Daoy (cell line): ENCODE data around the gene GRID1. TPM values are rescaled to one million over a fixed set of nuclear protein-coding genes. Genes with fewer than 3 reads are reported as not detected.

Source experiments
- DNase-seq: peaks from one replicate; pipeline ENCODE4 v3.0.0-alpha.2; 2015; ENCODE audit warnings: low read depth
- total RNA-seq: library from RNA; depleted of rRNA; stranded (reverse); fragments of >200 nt; shearing (Covaris generic); gene quantifications from 2 replicates; pipeline ENCODE4 v1.2.3, GENCODE V29; 2014

The GRID1 gene
- total RNA-seq, 1 experiment from 2014 or later, result not detected

DNA sequence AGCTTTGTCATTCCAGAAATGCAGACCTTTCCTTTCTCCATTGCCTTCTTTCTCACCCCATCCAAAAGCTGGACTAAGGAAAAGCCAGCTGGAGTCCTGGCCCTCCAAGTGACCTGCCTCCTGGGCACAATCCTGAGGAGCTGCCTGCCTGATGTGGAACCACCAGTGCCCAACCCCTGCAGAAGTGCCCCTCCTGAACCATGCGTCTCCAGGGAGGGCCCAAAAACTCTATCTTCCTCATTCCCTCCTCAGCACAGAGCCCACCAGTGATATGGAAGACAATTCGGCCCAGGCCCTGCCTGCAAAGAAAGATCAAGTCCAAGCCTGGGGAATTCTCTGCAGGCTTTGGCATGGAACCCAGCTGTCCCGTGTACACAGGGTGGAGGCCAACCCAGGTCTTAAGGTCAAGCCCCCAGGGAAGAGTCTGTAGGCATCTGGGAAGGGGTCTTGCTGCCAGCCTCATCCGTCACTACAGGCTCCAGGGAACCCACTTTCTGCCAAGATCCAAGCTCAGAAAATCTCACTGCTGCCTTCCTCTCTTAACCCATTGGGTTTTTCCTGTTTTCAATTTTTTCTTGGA, 3.5 kb upstream of the GRID1 start:
- DNase-seq, result no peak

DNA sequence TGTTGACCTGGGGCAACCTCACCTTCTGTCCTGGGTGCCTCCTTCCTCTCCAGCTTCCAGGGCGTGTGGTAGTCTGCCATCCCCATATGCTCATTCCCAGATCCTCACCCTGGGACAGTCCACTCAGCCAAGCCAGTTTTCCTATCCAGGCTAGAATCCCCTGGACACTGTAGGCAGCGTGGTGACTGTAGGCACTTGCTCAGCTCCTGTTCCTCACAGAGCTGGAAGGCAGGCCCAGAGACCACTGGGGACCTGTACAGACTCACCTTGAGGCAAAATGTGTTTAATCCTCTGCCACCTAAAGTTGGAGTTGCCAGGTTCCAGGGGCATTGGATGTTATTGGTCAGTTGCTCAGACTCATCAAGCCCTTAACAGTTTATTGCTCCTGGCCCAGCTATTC, 2.4 kb upstream of the GRID1 start:
- DNase-seq, result no peak

DNA sequence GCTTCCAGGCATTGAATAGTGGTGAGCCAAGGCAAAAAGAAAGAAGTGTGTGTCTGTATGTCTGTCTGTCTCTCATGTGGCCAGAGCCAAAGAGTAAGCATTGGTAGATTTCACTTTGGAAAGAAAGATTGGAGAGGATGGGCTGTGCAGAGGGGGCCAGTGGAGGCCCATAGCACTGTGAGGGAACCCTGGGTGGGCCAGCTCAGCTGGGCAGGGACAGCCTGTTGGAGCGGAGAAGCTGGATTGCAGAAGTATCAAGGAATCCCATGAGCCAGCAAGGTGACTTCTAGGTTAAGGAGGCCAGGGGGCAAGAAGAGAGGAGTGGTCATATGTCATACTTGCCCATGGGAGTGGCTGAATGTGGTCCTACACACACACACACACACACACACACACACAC, 1.5 kb upstream of the GRID1 start:
- no peak for DNase-seq

DNA sequence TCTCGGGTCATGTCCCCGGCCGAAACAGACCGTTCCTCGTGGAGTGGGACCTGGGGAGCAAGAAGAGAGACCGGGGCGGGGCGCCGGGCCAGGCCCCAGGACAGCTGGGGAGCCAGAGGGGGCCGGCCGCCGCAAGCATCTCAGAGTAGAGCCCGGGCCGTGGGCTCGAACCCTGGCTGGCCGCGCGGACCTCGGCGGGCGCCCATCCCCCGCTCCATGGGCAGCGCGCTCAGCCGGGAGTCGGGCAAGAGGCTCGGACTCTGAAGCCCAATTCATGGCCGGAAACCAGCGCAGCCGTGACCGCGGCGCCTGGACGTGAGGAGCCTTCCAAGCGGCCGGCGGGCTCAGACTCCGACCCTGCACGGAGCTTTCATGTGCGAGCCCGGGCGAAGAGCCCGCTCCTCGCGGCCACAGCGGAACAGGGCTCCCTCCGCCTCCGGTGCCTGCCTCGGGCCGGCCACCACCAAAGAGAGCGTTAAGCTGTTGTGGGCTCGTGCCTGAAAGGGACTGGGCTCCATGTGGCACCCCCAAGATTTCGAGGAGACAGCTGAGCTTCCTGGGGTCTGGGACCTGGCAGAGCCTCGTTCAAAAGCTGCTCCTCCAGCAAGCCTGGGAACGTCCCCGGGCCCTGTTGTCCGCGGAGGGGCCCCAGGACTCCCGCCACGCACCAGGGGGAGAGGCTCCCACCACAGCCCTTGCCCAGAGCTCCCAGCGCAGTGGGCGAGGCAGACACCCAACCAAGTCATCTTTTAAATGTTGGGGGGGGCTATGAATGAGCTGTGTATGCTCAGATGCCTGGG, 757 bp upstream of the GRID1 start:
- DNase-seq, result no peak

DNA sequence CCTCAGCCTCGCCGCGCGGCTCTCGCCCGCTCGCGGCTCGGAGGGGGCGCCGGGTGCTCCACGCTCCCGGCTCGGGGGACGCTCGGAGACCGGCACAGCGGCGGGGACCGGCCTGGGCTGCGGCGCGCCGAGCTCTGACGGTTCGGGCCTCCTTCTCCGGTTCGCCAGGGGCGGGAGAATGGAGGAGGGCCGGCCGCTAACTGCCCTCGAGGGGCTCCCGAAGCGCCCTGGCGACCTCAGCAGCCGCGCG, 232 bp upstream of the GRID1 start:
- DNase-seq, result no peak

DNA sequence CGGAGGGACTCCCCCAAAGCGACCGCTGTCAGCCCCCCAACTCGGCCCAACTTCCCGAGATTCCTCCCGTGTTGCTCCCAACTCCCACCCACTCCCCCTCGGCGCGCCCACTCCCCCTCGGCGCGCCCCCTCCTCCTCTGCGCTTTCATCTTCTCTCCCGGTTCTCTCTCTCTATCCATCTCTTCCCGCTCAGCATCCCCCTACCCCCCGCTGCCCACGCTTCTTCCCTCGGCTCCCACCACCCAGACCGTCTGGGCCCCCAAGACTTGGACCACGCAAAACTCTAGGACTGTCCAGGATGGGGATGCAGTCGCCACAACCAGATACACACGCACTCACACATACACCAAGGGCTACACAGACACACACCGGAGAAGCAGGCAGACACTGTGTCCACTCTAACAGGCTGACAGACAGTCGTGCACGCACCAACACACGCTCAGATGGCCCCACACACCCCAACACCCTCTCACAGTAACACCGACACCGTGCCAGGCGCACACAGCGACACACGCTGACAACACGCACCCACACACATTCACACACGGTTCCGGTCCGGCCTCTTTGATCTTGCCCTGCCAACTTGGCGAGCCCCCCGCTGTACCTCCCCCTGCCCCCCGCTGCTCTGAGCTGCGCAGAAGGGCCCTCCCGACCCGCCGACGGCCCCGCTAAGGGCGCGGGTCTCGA, 1.1 kb downstream of the GRID1 start:
- DNase-seq, result no peak

DNA sequence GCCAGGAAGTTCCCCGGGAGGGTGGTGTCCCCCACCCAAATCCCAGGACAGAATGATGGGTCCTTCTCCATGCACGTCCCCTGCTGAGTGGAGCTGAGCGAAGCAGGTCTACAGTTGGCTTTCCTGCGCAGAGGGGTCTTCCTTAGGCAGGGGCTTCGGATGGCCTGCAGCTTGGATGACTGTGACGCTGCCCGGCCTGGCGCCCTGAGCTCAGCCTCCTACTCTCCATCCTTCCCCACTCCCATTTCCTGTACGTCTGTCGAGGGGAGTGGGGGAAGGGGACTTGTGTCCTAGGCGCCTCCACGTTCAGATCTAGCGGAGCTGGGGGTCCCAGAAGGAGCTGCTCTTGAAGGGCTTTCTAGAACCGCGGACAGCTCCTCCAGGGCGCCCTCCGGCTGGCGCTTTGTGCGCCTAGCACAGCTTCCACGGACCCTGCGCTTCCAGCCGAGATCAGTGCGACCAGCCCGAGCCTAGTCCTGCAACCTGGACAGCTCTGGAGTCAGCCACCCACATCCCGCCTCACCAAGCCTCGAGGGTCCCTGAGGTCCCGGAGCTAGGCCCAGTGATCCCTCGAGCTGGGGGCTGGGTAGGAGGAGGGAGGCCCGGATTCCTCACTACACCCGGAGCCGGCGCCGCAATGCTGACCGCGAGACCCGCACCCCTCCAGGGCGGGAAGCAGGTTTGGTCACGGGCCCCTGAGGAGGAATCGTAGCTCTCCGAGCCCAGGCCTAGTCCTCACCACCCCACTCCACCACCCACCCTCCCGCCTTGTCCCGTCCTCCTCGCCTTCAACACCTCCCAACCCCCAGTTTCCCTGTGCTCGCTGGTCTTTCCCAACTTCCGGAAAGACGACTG, 1.9 kb downstream of the GRID1 start:
- DNase-seq, result no peak

DNA sequence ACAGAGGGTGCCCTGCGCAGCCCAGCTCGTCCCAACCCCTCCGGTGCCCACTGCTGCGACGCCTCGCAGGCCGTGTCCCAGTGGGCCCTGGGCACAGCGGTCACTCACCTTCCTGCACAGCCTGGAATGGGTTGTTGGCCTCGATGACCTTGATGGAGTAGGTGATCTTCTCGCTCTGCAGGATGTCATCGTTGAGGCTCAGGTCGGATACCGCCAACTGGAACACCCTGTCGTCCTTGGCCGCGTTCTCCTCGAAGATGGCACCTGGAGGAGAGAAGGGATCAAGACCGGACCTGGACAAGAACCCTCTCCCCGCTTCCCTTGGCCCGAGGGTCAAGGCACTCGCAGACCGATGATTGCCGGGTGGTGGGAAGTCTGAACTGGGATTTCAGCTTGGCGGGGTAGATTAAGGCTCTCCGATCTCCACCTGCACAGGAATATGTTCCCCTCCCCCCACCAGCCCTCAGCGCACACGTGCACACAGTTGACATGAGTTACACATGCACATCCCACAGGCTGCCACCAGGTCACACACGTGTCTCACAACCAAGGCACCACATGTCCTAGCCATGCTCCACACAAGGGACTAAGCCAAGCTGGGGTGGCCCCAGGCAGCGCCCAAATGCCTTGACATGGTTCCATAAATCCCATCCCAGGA, 2.6 kb downstream of the GRID1 start:
- no peak for DNase-seq

DNA sequence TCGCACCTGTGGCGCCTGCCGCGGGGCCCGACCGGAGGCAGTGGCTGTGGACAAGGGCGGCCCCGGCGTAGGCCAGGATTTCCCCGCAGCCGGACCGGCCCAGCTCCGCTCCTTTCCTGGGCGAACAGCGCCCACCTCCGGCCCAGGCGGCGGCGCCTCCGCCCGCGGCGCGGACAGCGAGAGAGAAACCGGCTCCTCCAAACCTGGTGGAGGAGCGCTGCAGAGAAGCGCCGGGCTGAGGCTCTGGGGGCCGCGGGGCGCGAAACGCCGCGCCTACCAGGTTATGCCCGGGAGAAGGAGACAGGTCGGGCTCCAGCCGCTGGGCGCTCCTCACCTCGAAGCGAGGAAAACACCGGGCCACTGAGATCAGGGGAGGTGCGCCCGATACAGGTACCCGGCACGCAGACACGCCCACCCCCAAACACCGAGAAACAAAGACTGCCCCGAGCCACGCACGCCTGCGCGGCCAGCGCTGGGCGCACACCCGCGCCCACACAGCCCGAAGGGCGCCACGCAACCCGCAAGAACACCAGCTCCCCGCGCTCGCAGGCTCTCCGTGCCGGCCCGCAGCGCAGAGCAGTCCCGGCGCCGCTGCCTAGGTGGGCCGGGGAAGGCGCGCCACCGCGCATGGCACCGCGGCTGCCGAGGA, 3.3 kb downstream of the GRID1 start:
- no peak for DNase-seq

DNA sequence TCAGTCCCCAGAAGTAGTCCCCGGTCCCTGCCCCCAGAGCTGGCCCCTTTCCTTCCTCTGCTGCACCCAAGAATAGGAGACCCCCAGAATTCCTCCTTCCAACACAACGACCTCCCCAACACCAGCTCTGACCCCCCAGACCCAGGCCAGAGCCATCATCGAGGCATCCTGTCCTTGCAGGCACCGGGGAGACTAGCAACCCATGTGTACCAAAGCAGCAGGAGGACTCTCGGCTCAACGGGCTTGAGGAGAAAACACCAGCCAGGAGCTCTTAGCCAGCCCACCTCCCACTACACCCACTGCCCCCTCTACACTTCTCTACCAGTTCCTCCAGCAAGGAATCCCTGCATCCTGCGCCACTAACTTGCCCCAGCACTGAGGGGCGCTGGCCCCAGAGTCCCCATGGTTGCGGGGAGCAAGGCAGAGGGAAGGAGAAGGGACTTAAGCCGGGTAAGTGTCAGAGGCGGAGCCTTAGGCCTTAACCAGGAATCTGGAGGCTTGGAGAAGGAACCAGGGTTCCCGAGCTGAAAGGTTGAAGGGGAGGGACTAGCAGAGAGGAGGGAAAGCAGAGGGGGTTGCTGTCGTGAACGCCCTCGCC, 3.9 kb downstream of the GRID1 start:
- no peak for DNase-seq

DNA sequence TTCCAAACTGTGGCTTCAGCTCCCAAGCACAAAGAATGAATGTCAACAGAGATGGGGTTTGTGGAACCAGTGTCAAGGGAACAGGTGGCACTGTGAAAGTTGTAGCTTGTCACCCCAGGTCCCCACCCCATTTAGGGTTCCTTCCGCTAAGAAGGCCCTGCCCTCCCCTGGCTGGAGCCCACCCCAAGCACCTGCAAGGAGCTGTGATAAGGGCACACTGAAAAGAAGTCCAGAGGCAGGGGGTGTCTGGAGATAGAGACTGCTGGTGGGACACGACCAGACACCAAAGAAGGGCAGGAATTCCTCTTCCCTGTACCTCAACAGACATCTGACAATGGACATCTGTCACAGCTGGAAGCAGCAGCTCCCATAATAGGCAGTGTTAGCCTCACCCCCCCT, 4.5 kb downstream of the GRID1 start:
- no peak for DNase-seq

DNA sequence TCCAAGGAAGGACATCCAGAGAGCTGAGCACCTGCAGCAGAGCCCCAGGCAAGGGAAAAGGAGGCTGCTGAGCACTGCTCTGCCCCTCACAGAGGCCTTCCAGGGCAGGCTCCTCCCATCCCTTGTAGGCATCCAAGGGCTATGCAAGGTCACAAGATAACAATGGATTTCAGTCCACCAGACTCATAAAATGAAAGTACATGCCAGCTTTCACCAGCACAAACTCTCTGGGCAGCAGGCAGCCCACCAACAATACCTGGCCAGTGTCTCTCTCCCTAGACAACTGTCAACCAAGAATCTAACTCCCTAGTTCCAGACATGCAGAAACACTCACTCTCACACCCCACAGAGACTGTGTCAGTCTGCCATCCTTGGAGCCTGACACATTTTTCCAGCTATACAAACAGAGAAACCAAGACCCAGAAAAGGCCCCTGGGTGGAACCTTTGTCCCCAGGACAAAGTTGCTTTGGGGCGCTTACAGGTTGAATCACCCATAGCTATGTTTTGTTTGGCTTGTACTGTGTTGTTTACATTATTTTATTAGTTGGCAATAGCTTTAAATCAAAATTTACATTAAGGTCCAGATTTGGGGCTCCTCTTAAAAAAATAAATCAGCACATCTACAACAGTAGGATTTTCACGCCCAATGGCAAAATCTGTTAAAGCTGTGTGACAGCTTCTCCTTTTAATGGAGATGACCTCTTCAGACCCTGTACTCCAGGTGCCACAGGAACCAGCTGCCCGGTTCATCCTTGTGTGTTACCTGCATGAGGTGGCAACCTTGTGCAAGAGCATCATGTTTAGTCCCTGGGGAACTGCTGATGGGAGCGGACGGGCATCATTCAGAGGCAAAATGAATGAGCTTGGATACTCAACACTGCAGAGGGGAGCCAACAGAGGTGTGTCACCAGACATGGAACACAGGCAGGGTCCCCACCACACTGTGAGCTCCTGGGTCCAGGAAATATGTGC, 5.2 kb downstream of the GRID1 start:
- no peak for DNase-seq

DNA sequence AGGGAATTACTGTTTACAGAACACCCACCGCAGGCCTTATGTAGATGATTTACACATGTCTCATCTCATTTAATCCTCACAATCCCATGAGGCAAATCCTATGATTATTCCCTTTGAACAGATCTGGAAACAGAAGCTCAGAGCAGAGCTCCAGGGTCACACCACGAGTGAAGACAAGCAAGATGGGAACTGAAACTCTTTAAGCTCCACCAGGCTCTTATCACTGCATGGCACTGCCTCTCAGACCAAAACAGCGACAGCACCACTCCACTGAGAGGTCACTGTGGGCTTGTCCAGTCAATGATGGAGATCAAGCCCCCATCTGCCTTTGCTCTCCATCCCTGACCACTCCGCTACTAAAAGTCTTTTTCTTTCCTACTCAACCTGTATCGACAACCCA, 5.9 kb downstream of the GRID1 start:
- no peak for DNase-seq

DNA sequence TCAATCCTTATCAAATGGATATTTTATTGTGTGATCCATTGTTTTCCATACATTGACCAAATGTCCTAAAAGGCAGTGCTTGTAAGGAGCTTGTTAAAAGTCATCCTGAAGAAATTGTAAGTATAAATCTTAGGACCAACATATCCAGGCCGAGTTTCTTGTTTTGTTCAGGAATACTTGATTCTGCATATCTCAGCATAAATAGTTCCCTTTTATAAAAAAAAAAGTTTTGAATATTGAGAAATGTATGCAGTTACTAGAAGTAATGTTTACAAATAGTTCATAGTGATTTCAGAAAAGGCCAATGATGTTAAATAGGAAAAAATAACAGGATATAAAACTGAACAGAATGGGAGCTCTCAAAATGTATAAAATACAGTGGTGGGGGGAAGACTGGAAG, 6.6 kb downstream of the GRID1 start:
- DNase-seq, result no peak

DNA sequence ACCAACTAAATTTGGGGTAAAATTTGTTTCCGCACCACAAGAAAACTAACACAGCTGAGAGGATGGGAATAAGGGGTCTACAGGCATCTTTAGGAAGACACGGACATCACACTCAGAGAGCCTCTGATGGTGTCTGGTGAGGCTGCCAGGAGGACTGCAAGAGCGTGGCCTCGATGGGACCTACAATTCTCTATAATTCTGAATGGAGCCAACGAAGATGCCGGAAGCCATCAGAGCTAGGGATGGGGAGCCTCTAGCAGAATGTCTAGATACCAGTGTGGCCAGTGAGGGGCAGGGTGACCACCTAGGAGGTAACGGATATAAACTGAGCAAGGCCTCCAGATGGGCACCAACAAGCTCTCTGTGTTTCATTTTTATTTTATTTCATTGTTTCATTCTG, 7.5 kb downstream of the GRID1 start:
- no peak for DNase-seq

DNA sequence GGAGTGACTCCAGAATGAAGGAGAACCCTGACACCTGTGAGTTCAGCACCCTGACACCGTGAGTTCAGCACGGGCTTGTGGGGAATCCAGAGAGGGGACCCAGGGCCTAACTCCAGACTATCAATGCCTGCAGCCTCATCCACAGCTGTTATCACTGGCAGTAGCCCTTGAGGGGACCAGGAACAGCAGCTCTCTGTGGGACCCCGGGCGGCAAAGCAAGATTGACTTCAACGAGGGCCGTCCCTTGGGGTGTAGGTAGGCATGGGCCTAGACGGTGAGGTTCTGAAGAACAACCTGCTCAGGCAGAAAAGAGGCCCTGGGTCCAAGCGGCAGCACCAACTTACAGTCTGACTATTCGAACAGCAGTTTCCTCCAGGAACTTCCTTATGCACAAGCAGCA, 8.9 kb downstream of the GRID1 start:
- no peak for DNase-seq

DNA sequence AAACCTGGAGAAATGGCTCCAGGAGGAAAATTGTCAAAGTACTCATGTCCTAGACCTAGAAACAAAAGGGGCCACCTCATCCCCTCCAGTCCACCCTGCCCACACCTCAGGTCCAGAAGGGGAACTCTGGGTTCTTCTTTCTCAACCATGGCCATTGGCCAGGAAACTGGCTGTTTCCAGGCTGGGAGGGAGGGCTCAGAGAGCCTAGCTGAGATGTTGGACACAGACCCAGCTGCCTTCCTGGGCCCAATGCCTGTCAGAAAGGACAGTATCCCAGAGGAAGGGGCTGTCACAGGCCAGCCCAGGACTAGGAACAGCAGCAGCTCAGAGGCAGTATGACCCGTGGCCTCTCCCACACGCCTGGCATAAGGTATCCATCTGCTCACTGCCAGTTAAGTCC, 9.6 kb downstream of the GRID1 start:
- DNase-seq, result no peak

DNA sequence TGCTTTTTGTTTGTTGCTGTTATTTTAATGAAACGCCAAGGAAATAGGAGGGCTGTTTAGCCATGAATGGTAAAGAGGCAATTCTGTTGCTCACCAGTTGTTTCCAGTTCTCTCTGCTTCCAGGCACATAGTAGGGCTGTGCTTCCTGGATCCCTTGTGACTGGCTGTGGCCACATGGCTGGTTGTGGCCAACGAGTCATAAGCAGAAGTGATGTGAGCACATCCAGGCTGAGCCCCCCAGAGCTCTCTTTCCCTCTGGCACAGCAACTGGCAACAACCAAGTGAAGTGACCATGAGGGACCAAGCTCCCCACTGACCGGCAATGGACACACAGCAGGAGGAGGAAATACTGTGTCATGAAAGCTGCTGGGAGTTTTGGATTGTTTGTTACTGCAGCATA, 10.3 kb downstream of the GRID1 start:
- no peak for DNase-seq

DNA sequence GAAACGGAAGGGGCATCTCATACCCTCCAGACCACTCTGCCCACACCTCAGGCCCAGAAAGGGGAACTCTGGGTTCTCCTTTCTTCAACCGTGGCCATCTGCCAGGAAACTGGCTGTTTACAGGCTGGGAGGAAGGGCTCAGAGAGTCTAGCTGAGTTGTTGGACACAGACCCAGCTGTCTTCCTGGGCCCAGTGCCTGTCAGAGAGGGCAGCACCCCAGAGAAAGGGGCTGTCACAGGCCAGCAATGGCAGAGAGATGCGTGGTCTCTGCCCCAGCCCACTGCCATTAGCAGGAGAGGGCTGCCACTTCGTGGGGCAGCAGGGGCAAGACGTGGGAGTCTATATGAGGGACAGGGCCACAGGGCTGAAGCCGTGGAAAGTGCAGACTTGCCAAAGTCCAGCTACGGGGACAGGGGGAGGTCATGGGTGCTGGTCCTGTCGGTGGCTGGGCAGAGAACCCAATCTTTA, 11.0 kb downstream of the GRID1 start:
- no peak for DNase-seq
